ENCODE results near the gene PCBP3. TPM values are rescaled to one million over a fixed set of nuclear protein-coding genes. Genes with fewer than 3 reads are reported as not detected.

PCBP3 gene
- polyA plus RNA-seq, 1 donor from 2014 or later = 1.7 TPM

GRCh38 chr21:45767071-45768006, 123.8 kb downstream of the PCBP3 start:
- no peaks in the 10 kb centered on the region for H3K27me3 ChIP-seq (ENCODE audit: insufficient read depth, low read depth, low read length)
- H3F3A ChIP-seq (ENCODE audit: insufficient read depth, low read length, poor library complexity, severe bottlenecking) = no peaks in the 10 kb centered on the region
- no peak overlapping the region for H3K4me3 ChIP-seq (ENCODE audit: low read length)
- no peaks in the 10 kb centered on the region for H3K9me3 ChIP-seq (ENCODE audit: low read length)
- H3K36me3 ChIP-seq (ENCODE audit: insufficient read depth, low read length) = no peaks in the 10 kb centered on the region
- H4K20me1 ChIP-seq (ENCODE audit: insufficient read depth) = no peaks in the 10 kb centered on the region
- no peak overlapping the region for H3K4me2 ChIP-seq (ENCODE audit: low read length)
- H3K27ac ChIP-seq (ENCODE audit: low read length) = no peak overlapping the region
- no peak overlapping the region for H2AFZ ChIP-seq (ENCODE audit: low read depth, low read length)
- no peaks in the 10 kb centered on the region for H3K79me2 ChIP-seq (replicated peaks; ENCODE audit: insufficient read depth, low read length)
- H3K9me2 ChIP-seq (ENCODE audit: insufficient read depth, low read length) = no peaks in the 10 kb centered on the region
- TF ChIP-seq EP300 (conservative IDR thresholded peaks at IDR 0.05; ENCODE audit: poor library complexity, severe bottlenecking) = no peak
- TF ChIP-seq SMC3 (conservative IDR thresholded peaks at IDR 0.05; ENCODE audit: poor library complexity) = no peak
- H3K9ac ChIP-seq (ENCODE audit: low read length) = no peak overlapping the region

- no peak overlapping the region for H3K4me2 ChIP-seq (ENCODE audit: low read length)
- no peaks in the 10 kb centered on the region for H3K27me3 ChIP-seq (ENCODE audit: insufficient read depth, low read depth, low read length)
- H3K9me2 ChIP-seq (ENCODE audit: insufficient read depth, low read length) = no peaks in the 10 kb centered on the region
- no peaks in the 10 kb centered on the region for H3K36me3 ChIP-seq (ENCODE audit: insufficient read depth, low read length)
- no peaks in the 10 kb centered on the region for H3K79me2 ChIP-seq (replicated peaks; ENCODE audit: insufficient read depth, low read length)
- H4K20me1 ChIP-seq (ENCODE audit: insufficient read depth) = no peaks in the 10 kb centered on the region
- no peaks in the 10 kb centered on the region for H3F3A ChIP-seq (ENCODE audit: insufficient read depth, low read length, poor library complexity, severe bottlenecking)
- TF ChIP-seq REST (IDR thresholded peaks at IDR 0.05; ENCODE audit: borderline replicate concordance) (no peak), SMC3 (conservative IDR thresholded peaks at IDR 0.05; ENCODE audit: poor library complexity) (no peak), CTCF (IDR thresholded peaks at IDR 0.05; ENCODE audit: poor library complexity, severe bottlenecking) (no peak), TAF1 (IDR thresholded peaks at IDR 0.05; ENCODE audit: low read depth) (no peak), MXI1 (conservative IDR thresholded peaks at IDR 0.05; ENCODE audit: poor library complexity, severe bottlenecking) (no peak), RAD21 (conservative IDR thresholded peaks at IDR 0.05) (no peak)
- no peak overlapping the region for H3K9ac ChIP-seq (ENCODE audit: low read length)
- peaks cover 1% of the 10 kb centered on the region for H3K9me3 ChIP-seq (ENCODE audit: low read length)
- H3K4me3 ChIP-seq (ENCODE audit: low read length) = no peak overlapping the region
- H2AFZ ChIP-seq (ENCODE audit: low read depth, low read length) = no peak overlapping the region
- H3K27ac ChIP-seq (ENCODE audit: low read length) = no peak overlapping the region
These were observed 124.7 kb downstream of the PCBP3 start for GRCh38 chr21:45768011-45768739.

Measured in neural cell (in vitro differentiated cells).